SHP77 (cell line): ENCODE measurements around the gene AKAP12.
A peak's percentile ranks its signal among the peaks of the same experiment; 100 is the strongest.
"Not testable (repeated sequence)": the region's sequence is repeated elsewhere in the genome, so short reads cannot be mapped to it uniquely, and the experiment has no call there.

ENCODE experiments used
- DNase-seq, 2 experiments: peaks; one replicate each; lab custom pipeline; 2025; lab: John Stamatoyannopoulos, UW

AKAP12 gene

GRCh38 chr6:151381722-151382121 is 142.0 kb downstream of the AKAP12 start:
- no peak for DNase-seq

- not testable (repeated sequence) for DNase-seq
Measured at GRCh38 chr6:151382631-151383030, 142.9 kb downstream of the AKAP12 start.

- no peak for DNase-seq
Measured at GRCh38 chr6:151384151-151384550, 144.4 kb downstream of the AKAP12 start.

GRCh38 chr6:151385177-151385576 is 145.4 kb downstream of the AKAP12 start:
- no peak for DNase-seq

GRCh38 chr6:151387175-151387970 is 147.6 kb downstream of the AKAP12 start:
- DNase-seq = no peak

GRCh38 chr6:151388236-151388635 is 148.5 kb downstream of the AKAP12 start:
- no peak for DNase-seq

GRCh38 chr6:151388997-151389617 is 149.3 kb downstream of the AKAP12 start:
- DNase-seq = no peak

GRCh38 chr6:151389618-151390275 is 150.0 kb downstream of the AKAP12 start:
- DNase-seq = peak in 1 of 2 experiments; percentile 32

- peak; percentile 95 to 98 for DNase-seq
Measured at GRCh38 chr6:151390276-151390850, 150.6 kb downstream of the AKAP12 start.

GRCh38 chr6:151390851-151391470 is 151.2 kb downstream of the AKAP12 start:
- DNase-seq = peak; percentile 33 to 47

GRCh38 chr6:151391471-151392413 is 152.0 kb downstream of the AKAP12 start, which contains the start of gene ZBTB2:
ZBTB2 (minus strand) TSS chr6:151391559; CDS start chr6:151373637, 17,922 bp downstream.
- peak; percentile 38 to 63 for DNase-seq

GRCh38 chr6:151392427-151392826 is 152.7 kb downstream of the AKAP12 start:
- DNase-seq = no peak

GRCh38 chr6:151393410-151393809 is 153.6 kb downstream of the AKAP12 start:
- DNase-seq = no peak

- DNase-seq = no peak
Measured at GRCh38 chr6:151399679-151400078, 159.9 kb downstream of the AKAP12 start.

- DNase-seq = no peak
Measured at GRCh38 chr6:151400473-151400872, 160.7 kb downstream of the AKAP12 start.

- DNase-seq = no peak
Measured at GRCh38 chr6:151402228-151402627, 162.5 kb downstream of the AKAP12 start.

GRCh38 chr6:151403919-151404308 is 164.1 kb downstream of the AKAP12 start:
- DNase-seq = no peak
